ENCODE results near the gene LGALS13.

- TF ChIP-seq EZH2 (IDR thresholded peaks at IDR 0.05; ENCODE audit: borderline replicate concordance, insufficient read depth, low read depth, low read length, poor library complexity, severe bottlenecking) (no peak), CTCF (IDR thresholded peaks at IDR 0.05) (no peak)
Observed at GRCh38 chr19:39645800-39646411, 43.6 kb downstream of the LGALS13 start.

Measured in B cell (primary cell).